ENCODE measurements around the gene RGS7.
"Not testable (repeated sequence)": the region's sequence is repeated elsewhere in the genome, so short reads cannot be mapped to it uniquely, and the experiment has no call there.

Gene RGS7

GRCh38 chr1:241225741-241226140 lies 131.3 kb downstream of the RGS7 start:
- DNase-seq (ENCODE audit: low spot score), result no peak

GRCh38 chr1:241224189-241224588 lies 132.8 kb downstream of the RGS7 start:
- DNase-seq (ENCODE audit: low spot score), result not testable (repeated sequence)

More at GRCh38 chr1:241225741-241226140, 131.3 kb downstream of the RGS7 start:
- TF ChIP-seq CTCF (IDR thresholded peaks at IDR 0.05; ENCODE audit: extremely low read depth, missing control alignments), result no peak

- DNase-seq (ENCODE audit: low spot score), result not testable (repeated sequence)
Measured at GRCh38 chr1:241222813-241223212, 134.2 kb downstream of the RGS7 start.

- no peak for DNase-seq (ENCODE audit: low spot score)
- no peak for TF ChIP-seq CTCF (IDR thresholded peaks at IDR 0.05; ENCODE audit: extremely low read depth, missing control alignments)
Measured at GRCh38 chr1:241221319-241221718, 135.7 kb downstream of the RGS7 start.

- not testable (repeated sequence) for DNase-seq (ENCODE audit: low spot score)
Measured at GRCh38 chr1:241220913-241221312, 136.1 kb downstream of the RGS7 start.

- DNase-seq (ENCODE audit: low spot score), result no peak
Measured at GRCh38 chr1:241219449-241219848, 137.6 kb downstream of the RGS7 start.

GRCh38 chr1:241217516-241217915 lies 139.5 kb downstream of the RGS7 start:
- no peak for DNase-seq (ENCODE audit: low spot score)

More at GRCh38 chr1:241219449-241219848, 137.6 kb downstream of the RGS7 start:
- no peak for TF ChIP-seq CTCF (IDR thresholded peaks at IDR 0.05; ENCODE audit: extremely low read depth, missing control alignments)

GRCh38 chr1:241215683-241216082 lies 141.3 kb downstream of the RGS7 start:
- no peak for DNase-seq (ENCODE audit: low spot score)
- no peak for TF ChIP-seq CTCF (IDR thresholded peaks at IDR 0.05; ENCODE audit: extremely low read depth, missing control alignments)

More at GRCh38 chr1:241217516-241217915, 139.5 kb downstream of the RGS7 start:
- no peak for TF ChIP-seq CTCF (IDR thresholded peaks at IDR 0.05; ENCODE audit: extremely low read depth, missing control alignments)

GRCh38 chr1:241215203-241215602 lies 141.8 kb downstream of the RGS7 start:
- DNase-seq (ENCODE audit: low spot score), result no peak
- TF ChIP-seq CTCF (IDR thresholded peaks at IDR 0.05; ENCODE audit: extremely low read depth, missing control alignments), result no peak
